Kidney epithelial cell (primary cell): ENCODE results near the gene COL13A1. TPM values are rescaled to one million over a fixed set of nuclear protein-coding genes. Genes with fewer than 3 reads are reported as not detected.

Experiments used
- DNase-seq: peaks from one replicate; pipeline ENCODE4 v3.0.0-alpha.2; 2010; ENCODE audit warnings: low read depth
- H3K27me3 ChIP-seq: 2 replicates; pipeline ENCODE4 v1.6.0; 2011; ENCODE audit warnings: low read length; ENCODE audit not compliant: control insufficient read depth, insufficient read depth
- H3K36me3 ChIP-seq: 2 replicates; pipeline ENCODE4 v1.5.1; 2011; ENCODE audit warnings: low read length; ENCODE audit not compliant: control insufficient read depth, insufficient read depth
- H3K4me3 ChIP-seq: 2 replicates; pipeline ENCODE4 v1.5.1; 2011; ENCODE audit warnings: low read depth, mild to moderate bottlenecking, control low read depth, low read length
- total RNA-seq: library from RNA; depleted of rRNA; stranded (reverse); fragments of >200 nt; gene quantifications from 2 replicates; pipeline ENCODE4 v1.2.3, GENCODE V29; 2015
- TF ChIP-seq, protein P1 (sequence below): IDR thresholded peaks from 2 replicates; pipeline ENCODE4 v1.5.1; 2011; ENCODE audit warnings: mild to moderate bottlenecking, moderate library complexity, low read length, control low read depth, inconsistent platforms; ENCODE audit not compliant: insufficient read depth, poor library complexity, severe bottlenecking

COL13A1 gene
- total RNA-seq, 1 donor from 2014 or later = 1.7 TPM

DNA sequence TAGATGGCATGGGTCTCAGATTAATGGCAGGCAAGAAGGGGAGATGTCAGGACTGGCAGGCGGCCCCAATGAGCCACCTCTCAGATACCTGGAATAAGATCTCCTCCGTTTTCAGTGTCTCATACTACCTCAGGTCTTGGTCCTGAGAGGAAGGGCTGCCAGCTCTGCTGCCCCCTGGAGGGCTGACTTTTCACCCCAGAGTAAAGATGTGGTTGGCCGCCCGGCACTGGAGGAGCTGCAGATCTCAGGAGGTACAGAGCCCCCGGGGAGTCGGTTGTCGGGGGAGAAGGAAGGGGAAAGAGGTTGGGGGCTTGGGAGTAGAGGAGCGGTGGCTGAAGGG lies 642 bp upstream of the COL13A1 start:
- DNase-seq = no peak
- Histone ChIP-seq H3K27me3 (peaks cover 6% of the 10 kb centered on the region), H3K36me3 (no peaks in the 10 kb centered on the region), H3K4me3 (no peak overlapping the region)
- TF ChIP-seq, protein P1, sequence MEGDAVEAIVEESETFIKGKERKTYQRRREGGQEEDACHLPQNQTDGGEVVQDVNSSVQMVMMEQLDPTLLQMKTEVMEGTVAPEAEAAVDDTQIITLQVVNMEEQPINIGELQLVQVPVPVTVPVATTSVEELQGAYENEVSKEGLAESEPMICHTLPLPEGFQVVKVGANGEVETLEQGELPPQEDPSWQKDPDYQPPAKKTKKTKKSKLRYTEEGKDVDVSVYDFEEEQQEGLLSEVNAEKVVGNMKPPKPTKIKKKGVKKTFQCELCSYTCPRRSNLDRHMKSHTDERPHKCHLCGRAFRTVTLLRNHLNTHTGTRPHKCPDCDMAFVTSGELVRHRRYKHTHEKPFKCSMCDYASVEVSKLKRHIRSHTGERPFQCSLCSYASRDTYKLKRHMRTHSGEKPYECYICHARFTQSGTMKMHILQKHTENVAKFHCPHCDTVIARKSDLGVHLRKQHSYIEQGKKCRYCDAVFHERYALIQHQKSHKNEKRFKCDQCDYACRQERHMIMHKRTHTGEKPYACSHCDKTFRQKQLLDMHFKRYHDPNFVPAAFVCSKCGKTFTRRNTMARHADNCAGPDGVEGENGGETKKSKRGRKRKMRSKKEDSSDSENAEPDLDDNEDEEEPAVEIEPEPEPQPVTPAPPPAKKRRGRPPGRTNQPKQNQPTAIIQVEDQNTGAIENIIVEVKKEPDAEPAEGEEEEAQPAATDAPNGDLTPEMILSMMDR = peak; percentile 74

DNA sequence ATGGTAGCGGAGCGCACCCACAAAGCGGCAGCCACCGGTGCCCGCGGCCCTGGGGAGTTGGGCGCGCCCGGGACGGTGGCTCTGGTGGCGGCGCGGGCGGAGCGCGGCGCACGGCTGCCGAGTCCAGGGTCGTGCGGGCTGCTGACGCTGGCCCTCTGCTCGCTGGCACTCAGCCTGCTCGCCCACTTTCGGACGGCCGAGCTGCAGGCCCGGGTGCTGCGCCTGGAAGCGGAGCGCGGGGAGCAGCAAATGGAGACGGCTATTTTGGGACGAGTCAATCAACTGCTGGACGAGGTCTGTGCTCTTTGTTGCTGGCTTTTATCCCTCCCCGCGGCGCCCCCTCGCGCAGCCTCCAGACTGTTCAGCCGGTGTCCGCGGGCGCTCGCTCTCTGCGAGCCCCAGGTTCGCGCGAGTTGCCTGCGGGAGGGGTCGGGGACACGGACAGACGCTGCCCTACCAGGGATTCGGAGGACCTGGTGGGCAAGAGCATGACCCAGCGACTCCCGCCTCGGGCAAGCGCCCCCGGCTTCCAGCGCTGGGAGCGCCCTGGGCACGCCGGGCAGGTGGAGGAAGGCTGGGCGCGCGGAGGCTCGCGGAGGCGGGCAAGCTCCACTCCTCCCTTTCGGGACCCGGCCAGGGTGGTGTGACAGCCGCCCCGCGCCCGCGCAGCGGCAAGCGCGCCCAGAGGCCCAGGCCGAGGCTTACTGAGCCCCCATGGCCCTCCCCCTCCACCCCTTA lies 887 bp downstream of the COL13A1 start:
- TF ChIP-seq, protein P1 = no peak

DNA sequence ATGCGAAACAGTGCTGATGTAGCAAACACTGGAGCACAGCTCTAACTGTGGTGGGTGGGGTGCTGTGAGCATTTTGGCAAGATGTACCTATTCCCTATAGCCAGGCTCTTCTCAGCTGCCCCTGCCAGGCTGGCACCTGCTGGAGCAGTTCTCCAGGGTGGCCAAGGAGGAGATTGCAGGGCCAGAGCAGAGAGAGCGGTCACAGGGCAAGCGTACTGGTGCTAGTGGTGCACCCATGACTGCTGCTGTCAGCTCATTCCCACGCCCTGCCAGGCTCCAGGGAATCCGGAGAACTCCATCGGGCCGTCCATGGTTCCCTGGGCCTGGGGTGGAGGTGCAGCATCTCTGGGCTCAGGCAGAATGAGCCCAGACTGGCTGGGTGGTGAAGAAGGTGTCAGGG lies 2.1 kb downstream of the COL13A1 start:
- TF ChIP-seq, protein P1 = no peak
- no peaks in the 10 kb centered on the region for H3K36me3 ChIP-seq
- DNase-seq = no peak
- no peak overlapping the region for H3K4me3 ChIP-seq
- H3K27me3 ChIP-seq = peaks cover 6% of the 10 kb centered on the region

More for the DNA sequence above, 887 bp downstream of the COL13A1 start:
- Histone ChIP-seq H3K36me3 (no peaks in the 10 kb centered on the region), H3K27me3 (peaks cover 6% of the 10 kb centered on the region), H3K4me3 (peak overlapping the region; percentile 34)
- no peak for DNase-seq

DNA sequence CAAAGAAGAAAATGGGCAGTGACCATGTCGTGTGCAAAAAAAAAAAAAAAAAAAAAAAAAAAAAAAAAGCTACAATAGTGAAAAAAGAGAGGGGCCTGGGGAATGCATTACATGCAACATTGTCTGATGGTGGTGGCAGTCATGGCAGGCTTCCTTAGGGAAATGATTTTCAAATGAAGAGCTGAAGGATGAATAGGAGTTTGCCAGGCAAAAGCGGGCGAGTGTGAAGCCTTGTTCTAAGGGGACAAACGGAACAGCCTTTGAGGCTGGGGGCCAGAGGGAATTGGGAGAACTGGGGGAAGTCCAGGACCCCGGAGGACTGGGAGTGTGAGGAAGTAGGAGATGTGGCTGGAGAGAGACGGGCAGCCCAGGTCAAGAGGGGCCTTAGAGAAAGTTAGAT lies 3.1 kb downstream of the COL13A1 start:
- Histone ChIP-seq H3K36me3 (no peaks in the 10 kb centered on the region), H3K27me3 (peaks cover 6% of the 10 kb centered on the region), H3K4me3 (no peak overlapping the region)
- TF ChIP-seq, protein P1 = no peak
- no peak for DNase-seq

DNA sequence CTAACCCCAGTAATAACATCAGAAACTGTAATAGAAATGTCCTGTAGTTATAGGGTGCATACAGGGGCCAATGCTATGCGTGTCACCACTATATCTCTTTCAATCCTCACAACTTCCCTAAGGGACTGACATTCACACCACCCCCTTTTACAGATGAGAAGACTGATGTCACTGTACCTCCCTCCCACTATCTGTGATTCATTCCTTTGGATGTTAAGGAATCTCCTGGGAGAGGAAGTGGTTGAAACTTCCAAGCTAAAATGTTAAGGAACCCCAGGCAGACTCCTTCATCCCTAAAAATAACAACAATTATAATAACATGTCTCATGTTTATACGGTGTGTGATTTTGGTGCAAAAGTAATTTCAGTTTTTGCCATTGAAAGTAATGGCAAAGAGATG lies 5.4 kb downstream of the COL13A1 start:
- H3K4me3 ChIP-seq = no peak overlapping the region

More for the DNA sequence above, 5.4 kb downstream of the COL13A1 start:
- TF ChIP-seq, protein P1 = no peak
- no peaks in the 10 kb centered on the region for H3K27me3 ChIP-seq
- H3K36me3 ChIP-seq = no peaks in the 10 kb centered on the region
- DNase-seq = peak; percentile 56
